NCI-H2196 (cell line): Measurements from ENCODE around the gene KLF16.

Source experiments
- DNase-seq: peaks from one replicate; lab custom pipeline; 2025; ENCODE audit not compliant: unreplicated experiment; lab: John Stamatoyannopoulos, UW

The KLF16 gene

GRCh38 chr19:1871140-1871597 is 7.8 kb upstream of the KLF16 start:
- no peak for DNase-seq

GRCh38 chr19:1868971-1869370 is 5.6 kb upstream of the KLF16 start:
- no peak for DNase-seq

GRCh38 chr19:1867349-1867724 is 4.0 kb upstream of the KLF16 start:
- no peak for DNase-seq

- DNase-seq, result no peak
Measured at GRCh38 chr19:1866693-1867348, 3.4 kb upstream of the KLF16 start.

GRCh38 chr19:1865172-1866010 is 2.0 kb upstream of the KLF16 start:
- no peak for DNase-seq

GRCh38 chr19:1864480-1865171 is 1.2 kb upstream of the KLF16 start:
- peak; percentile 75 for DNase-seq

GRCh38 chr19:1863638-1864479 is 480 bp upstream of the KLF16 start:
- DNase-seq, result peak; percentile 99

- peak; percentile 41 for DNase-seq
Measured at GRCh38 chr19:1862424-1863327, 703 bp downstream of the KLF16 start.

GRCh38 chr19:1862068-1862423 is 1.3 kb downstream of the KLF16 start:
- DNase-seq, result no peak

- no peak for DNase-seq
Measured at GRCh38 chr19:1861599-1862031, 1.8 kb downstream of the KLF16 start.

- DNase-seq, result no peak
Measured at GRCh38 chr19:1860821-1861598, 2.4 kb downstream of the KLF16 start.

- peak; percentile 33 for DNase-seq
Measured at GRCh38 chr19:1860042-1860775, 3.2 kb downstream of the KLF16 start.

- DNase-seq, result no peak
Measured at GRCh38 chr19:1859331-1859781, 4.0 kb downstream of the KLF16 start.

- no peak for DNase-seq
Measured at GRCh38 chr19:1858412-1859081, 4.8 kb downstream of the KLF16 start.

- DNase-seq, result no peak
Measured at GRCh38 chr19:1857648-1858326, 5.6 kb downstream of the KLF16 start.

- no peak for DNase-seq
Measured at GRCh38 chr19:1856698-1857603, 6.4 kb downstream of the KLF16 start.
